Activated T-cell treated with anti-CD3 and anti-CD28 coated beads for 48 hours (primary cell): ENCODE results near the gene RCAN2.

ENCODE experiments used
- DNase-seq: peaks from one replicate; pipeline ENCODE4 v3.0.0-alpha.2; 2020; ENCODE audit warnings: low read depth

Gene RCAN2

DNA sequence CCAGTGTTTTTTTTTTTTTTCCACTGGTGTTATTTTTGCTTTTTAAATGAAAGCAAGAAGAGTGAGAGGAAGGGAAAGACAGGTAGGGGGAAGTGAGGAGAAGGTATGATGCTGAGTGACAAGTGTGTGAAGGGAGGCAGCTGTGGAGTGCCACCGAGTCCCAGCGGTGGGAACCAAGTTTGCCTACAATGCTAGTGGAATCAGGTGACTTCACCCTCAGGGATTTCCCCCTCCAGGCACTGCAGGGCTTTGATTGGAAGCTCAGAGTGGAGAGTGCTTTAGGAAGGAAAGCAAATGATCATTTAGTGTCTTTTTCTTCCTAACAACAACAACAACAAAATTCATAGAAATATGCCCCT is 200.0 kb downstream of the RCAN2 start:
- no peak for DNase-seq

DNA sequence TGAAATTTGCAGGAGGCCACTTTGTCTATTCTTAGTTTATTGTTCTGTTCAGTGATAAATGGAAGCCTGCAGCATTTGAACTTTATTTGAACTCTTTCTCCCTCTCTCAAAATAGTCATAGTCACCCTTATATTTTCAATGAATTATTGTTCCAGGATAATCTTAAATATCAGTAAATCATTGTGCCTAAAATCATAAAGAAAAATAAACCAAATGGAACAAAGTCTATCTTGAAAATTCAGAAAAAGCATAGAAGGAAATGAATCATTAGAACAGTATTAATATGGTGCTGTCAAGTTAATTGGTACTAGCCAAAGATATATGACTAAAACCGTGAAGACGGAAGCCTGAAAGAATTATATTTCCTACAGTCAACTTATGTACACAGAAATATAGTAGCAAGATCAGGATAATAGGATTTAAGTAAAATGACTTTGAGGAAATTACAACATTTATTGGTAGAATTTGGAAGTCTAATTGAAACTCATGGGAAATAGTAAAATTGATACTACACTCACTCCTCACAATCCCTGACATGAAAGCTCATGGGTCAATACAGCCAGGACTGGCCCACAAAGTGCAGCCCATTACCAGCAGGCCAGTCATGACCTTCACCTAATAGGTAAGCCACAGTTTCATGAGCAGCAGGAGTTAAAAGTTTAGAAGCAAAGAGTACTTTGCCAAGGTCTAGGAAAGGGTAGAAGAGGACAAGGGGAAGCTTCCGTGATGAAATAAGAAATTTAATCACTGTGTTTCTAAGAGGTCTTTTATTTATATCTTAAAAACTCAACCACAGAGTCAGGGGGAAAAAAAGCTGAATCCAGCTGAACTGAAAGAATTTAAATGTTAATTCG is 200.6 kb downstream of the RCAN2 start:
- no peak for DNase-seq

DNA sequence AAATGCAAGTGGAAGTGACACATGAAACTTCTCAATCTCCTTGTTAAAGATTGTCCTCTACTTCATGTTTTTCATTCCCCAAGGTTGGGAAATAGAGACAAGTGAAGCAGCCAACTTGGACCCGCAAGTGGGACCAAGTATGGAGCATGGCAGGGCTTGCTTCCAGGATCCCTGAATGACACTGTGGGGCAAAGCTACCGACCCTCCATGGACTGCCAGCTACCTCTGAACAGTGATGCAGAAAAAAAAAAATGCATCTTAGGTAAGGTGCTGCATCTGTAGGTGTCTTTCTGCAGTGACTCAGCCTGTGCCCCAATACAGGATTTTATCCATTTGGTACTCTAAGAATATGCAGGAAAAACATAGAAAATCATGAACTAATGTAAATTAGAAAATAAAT is 201.4 kb downstream of the RCAN2 start:
- no peak for DNase-seq

DNA sequence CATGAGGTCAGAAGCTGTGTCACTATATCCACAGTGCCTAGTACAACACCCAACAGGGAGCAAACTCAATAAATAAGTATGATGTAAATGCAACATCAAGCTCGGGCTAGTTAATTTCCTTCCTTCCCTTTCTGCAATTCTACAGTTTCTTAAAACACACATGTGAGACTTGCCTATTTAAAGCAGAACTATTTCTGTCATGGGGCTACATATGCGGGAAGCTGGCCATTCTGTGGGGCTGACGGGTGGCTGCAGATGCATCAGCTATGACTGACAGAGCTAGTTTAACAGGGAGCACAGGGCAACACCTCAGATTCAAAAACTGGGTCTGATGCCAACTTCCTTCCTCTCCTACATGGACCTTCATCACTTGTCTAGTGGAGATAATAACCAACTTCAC is 202.4 kb downstream of the RCAN2 start:
- no peak for DNase-seq

DNA sequence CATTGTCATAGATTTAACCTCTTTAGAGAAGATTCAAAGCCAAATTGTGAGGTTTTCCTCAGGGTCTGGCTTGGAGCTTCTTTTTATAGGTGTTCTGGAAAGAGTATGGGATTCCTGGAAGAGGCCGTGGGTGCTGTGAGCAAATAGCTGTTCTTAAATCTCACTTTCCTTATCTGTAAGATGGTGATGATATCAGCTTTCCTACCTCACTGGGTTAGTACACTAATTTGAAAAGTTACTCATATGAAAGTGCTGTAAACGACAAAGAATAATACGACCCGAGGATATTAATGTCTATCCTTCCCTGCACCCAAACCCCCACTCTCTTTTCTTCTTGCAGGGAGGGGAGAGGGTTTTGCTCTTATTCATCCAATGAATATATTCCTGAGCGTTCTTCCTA is 203.6 kb downstream of the RCAN2 start:
- no peak for DNase-seq

DNA sequence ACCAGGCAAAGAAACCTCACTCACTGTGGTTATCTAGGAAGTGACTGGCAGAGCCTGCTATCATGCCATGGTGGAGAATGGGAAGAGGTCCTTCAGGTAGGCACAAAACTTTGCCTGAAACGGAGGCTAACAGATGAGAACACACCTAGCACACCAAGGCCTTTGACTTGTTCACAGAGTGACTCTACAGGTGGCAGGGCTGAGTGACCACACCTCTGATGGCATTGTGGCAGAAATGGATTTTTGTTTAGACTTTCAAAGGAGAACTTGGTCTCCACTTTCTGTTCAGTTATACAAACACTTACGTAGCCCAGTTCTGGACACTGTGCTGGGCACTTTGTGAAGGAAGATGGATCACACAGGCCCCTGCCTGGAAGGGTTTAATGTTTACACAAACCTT is 204.2 kb downstream of the RCAN2 start:
- DNase-seq, result no peak

DNA sequence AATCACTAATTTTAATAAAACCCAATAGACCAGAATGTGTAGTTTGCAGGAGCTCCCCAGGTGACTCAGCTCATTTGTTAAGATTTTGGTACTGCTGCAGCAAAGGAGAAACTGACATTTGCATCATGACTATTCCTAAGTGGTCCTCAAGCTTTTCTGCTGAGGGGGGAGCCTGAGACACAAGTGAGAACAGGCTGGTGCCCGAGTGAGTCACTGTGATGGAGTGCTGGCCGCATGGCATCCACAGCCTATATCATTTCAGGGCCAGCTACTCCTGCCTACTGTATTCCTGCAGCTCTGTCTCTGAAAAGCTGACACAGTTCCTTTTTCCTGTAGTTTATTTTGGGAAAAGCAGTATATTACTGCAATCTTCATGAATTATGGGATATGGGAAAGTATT is 206.8 kb downstream of the RCAN2 start:
- no peak for DNase-seq

DNA sequence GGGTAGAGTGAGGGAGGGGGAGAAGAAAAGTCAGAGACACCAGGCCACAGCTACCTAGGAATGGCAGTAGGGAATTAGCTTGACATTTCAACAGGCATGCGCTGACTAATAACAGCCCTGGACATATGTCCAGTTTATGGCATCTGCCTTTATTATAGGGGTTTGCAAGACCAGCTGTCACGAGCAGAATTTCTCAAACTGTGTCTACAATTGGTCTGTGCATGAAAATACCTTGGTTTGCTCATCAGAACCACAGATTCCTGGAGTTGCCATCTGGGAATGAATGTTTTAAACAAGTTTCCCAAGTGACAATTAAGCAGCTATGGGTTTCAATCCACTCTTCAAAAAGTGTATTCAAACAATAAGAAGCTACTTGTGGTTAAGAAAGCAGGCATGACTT is 210.1 kb downstream of the RCAN2 start:
- no peak for DNase-seq

DNA sequence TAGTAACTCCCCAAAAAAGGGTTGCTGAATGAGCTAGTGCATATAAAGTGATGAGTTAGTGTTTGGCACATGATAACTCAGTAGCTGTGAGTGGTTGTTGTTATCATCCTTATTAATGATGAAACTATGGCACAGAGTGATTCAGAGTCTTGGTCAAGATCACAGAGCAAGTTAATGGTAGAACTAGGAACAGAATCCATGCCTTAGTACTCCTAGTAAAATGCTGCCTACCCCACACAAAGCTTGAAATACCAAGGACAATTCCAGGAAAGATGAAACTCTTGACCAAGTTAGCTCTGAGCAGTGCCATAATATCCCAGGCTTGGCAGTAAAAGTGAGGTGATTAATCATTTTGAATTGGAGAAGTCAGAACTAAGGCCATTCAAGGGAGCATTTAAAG is 211.4 kb downstream of the RCAN2 start:
- DNase-seq, result no peak

DNA sequence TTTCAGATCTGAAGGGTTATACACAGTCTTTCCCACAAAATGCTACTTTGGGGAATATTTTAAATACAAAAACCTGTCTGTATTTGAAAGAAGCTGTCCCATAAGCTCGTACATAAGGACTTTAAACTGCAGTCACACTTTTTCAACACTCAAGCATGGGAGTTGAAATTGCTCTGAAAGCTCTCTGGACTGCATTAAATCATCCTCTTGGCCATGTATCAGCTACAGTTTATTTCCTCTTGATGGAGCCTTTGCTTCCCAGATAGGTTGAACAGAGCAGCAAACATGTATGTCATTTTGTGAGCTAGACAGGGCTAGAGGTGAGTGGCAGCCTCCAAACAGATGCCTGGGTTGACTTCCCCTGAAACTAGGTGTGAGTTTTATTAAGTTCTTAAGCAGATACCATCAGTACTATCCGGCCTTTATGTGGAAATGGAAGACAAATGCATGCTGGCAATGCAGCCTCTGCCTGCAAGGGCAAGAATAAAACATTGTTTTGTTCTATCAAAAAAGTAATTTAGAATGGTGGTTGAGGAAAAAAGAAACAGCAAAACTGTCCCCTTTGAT is 214.6 kb downstream of the RCAN2 start:
- no peak for DNase-seq

DNA sequence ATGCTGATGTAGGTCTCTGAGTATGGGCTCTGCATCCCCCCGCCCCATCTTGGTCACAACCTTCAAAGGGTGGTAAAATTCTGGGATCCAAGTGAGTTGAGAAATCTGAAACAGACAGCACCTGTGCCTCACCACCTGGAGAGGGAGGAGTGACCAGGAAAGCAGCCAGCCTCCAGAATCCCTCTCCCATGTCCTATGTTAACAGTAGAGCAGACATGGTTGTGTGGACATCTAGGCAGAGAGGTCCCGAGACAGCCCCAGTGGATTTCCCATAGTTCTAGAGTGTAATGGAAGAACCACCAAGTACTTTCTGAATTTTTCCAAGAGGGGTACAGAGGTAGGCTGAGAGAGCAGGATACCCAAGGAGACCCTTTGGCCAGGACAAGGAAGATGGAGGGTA is 216.7 kb downstream of the RCAN2 start:
- DNase-seq, result no peak

DNA sequence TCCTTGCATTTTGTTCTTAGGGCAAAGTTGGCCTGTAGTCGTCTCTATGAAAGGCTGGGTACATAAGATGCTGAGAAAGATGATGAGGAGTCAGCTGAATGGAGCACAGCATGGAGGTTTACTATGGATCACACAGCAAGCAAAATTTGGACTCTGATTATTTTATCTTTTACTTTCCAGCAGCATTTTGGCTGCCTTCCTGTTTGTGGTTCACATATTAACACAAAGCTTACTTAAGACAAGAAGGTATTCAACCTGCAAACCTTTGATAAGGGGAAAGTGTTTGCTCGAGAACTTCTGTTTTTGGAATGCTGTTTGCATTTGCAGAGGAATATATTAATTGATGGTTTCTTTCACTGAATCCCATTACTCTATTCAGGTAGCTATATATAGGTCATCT is 217.3 kb downstream of the RCAN2 start:
- DNase-seq, result no peak

DNA sequence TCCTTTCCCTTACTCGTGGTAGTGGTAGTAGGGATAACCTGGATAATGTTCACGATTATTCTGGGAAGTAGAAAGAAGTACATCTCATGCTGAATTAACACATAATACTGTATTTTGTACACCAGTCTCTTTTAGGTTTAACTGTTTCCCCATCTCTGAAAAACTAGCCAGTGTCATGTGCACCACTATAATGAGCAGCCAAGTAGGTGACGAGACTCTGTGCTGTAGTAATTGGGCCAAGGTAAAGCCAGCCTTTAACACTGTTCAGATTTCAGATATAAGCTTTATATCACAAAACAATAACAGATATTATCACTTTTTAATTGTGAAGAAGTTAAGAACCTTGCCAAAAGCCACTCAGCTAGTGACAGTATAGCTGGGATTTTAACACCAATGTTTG is 219.5 kb downstream of the RCAN2 start:
- no peak for DNase-seq

DNA sequence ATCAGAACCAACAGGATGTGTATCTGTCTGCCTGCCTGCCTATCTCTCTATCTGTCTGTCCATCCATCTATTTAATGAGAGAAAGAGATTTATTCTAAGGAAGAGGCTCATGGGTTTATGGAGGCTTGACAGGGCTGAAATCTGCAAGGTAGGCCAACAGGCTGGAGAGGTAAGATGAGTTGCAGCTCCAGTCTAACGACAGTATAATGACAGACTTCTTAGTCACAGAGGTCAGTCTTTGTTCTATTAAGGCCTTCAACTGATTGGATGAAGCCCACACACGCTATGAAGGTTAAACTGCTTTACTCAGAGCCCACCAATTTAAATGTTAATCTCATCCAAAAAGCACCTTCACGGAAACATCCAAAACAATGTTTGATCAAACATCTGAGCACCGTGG is 220.1 kb downstream of the RCAN2 start:
- no peak for DNase-seq

DNA sequence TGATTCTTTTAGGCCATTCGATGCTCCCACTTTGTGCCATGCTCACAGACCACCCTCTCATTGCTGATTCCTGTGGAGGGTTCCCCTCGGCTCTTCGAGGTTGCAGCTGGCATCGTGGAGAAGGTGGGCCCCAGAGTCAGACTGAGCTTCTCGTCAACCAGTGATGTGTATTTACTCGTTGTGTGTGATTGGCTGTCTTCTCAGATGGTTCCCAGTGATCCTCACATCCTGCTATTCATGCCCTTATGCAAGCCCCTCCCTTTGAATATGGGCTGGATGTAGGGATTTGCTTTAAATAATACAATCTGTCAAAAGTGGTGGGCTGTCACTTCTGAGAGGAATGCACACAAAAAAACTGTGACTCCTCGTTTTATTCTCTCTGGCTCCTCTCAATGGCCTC is 220.9 kb downstream of the RCAN2 start:
- no peak for DNase-seq

DNA sequence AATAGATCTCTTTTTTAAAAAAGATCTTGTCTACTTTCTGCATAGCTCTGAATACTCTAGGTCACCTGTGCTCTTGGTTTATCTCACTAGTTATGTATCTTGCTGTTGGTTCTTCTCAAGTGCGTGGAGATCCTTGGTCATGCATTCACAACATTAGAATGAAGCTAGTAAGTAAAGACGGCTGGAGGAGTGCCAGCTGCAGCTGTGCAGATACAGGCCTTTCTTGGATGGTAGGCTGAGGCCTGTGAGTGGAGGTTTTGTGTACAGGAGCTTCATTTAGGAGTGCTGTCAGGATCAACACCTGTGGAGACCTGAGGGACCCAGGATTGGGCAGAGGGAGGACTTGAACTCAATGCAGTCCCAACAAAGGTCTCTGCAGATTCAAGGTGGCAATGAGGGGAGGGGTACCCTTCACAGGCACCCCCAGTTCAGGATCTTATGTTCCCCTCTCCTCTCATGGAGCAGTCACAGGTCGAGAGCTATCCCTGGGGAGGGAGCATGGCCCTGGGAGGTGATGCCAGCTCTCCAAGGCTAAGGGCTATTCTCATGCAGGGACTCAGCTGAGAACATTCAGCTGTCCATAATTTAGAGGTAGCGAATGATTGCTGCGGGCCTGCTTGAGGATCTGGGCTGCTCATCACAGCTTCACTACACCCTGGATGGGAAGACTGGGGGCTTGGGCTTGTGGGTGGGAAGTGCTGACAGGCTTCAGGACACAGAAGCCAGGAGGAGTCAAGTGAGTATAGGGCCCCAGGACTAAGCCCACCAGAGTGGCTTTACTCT is 221.6 kb downstream of the RCAN2 start:
- DNase-seq, result no peak

DNA sequence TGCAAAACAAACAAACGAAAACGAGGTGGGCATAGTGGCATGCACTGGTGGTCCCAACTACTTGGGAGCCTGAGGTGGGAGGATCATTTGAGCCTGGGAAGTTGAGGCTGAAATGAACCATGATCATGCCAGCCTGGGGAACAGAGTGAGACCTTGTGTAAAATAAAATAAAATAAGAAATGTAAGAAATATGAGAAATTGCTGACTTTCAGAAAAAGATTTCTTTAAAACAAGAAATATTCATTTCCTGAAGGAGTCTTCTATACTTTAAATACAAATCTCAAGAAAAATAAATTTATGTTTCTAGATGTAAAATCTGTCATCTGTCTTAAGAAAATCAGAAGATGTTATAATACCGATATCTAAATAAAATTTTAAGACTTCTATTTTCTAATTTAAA is 223.7 kb downstream of the RCAN2 start:
- no peak for DNase-seq

DNA sequence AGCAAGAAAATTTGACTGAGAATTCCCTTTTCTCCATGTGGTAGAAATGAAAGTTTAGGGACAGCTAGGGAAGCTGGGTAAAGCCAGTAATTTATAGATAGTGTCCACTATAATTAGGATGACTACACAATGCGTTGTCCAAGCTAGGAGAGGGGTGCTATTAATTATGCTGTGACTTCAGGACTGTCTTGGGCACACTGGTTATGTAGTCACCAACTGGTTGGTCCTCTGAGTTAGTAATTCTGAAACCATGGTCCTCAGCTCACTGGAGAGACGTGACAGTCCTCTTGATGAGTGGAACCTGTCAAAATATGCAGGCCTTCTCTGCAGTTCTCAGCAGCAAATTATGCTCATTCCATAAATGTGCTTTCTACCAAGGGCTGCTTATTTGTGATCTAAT is 225.9 kb downstream of the RCAN2 start:
- no peak for DNase-seq

DNA sequence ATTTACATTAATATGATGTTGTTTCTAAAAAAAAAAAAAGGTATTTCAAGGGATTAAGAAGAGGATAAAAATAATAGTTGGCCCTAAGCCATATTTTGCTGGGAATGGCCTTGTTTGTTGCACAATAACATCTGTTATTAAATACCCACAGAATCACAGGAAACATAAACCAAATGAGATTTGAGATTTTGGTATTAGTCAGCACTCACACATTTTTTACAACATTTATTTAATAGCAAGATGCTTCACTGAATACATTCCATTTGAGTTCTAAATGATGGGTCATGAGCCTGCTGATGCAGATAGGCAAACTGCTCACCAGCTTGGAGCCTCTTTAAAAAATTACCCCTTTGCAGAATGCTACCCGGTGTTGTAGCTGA is 227.6 kb downstream of the RCAN2 start:
- DNase-seq, result no peak

DNA sequence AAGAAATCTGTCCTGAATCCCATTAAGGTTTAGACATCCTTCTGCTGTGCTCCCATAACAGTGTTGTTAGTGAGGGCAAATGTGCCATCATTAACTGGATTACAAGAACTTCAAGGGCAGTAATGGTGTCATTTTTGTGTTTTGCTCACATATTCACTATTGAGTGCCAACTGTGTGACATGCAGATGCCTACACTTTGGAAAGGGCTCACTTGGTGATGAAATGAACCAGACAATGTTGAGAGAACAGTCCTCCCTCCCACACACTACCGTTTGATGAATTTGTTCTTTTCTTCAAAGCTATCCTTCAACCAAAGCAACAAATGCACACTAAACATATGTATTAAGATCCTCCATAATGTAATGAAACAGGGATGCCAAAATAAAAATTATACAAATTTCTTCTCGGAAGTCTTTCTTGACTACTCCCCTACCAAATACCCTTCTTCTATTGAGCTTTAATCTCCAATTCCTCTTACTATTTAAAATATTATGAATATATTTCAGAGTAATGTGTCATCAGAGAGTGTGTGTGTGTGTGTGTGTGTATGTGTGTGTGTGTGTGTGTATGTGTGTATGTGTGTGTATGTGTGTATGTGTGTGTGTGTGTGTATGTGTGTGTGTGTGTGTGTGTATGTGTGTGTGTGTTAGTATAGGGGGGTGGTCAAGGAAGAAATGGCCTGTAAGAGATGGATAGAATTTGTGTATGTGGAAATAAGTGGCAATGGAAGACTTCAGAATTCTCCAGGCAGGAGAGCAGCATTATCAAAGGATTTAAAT is 228.1 kb downstream of the RCAN2 start:
- DNase-seq, result no peak

DNA sequence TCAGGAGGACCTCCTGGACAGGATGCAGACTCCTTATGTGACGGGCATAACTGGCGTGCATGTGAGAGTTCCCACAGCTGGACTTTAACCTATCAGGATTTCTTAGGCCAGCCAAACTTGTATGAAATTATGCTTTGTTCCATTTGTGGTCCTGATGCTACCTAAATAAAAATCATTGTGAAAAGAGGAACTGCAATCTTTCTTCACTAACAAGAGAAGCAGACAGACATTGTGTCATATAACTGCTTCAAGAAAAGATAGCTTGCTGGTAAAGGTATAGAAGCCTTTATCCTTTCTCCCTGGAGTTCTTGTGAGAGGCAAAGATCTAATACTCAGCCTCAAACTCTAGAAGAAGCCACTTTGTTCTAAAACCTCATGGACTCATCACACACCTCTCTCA is 233.0 kb downstream of the RCAN2 start:
- no peak for DNase-seq

DNA sequence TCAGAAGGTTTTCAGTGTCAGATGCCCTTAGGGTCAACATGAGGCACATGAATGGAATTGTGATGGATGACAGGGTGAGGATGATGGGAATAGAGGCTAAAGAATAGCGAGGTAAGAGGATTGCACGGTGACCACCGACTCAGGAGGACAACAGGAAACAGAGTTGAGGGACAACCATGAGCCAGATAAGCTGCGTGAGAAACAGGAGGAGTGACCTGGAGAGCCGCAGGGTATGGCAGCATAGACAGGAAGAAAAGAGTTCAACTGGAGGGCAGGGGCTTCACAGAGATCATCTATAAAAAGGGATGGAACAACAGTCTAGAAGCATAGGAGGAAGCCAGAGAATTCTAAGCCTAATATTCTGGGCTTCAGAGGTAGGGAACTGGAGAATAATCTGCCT is 235.7 kb downstream of the RCAN2 start:
- DNase-seq, result no peak

DNA sequence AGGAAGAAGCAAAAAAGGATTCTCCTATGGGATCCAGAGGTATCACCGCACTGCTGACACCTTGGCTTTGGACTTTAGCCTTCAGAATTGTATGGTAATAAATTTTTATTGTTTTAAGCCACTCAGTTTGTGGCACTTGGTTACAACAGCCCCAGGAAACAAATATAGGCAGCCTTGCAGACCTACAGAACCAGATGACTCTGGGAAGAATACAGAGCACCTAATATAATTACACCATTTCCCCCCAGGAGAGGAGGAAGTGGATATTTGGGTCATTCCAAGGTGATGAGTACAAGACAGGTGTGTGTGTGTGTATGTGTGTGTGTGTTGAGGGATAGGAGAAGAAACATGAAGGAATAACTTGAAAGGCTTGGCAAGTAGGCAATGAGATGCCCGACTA is 236.3 kb downstream of the RCAN2 start:
- DNase-seq, result no peak
